GM18517 (cell line): ENCODE data around the gene VDAC1.
A peak's percentile ranks its signal among the peaks of the same experiment; 100 is the strongest.
"Not testable (repeated sequence)": the region's sequence is repeated elsewhere in the genome, so short reads cannot be mapped to it uniquely, and the experiment has no call there.

Source experiments
- ATAC-seq: cut with Tn5 transposase; IDR thresholded peaks from one replicate; pipeline ENCODE4 v1.9.1; 2021; ENCODE audit warnings: mild to moderate bottlenecking, moderate library complexity; ENCODE audit not compliant: unreplicated experiment

The VDAC1 gene

DNA sequence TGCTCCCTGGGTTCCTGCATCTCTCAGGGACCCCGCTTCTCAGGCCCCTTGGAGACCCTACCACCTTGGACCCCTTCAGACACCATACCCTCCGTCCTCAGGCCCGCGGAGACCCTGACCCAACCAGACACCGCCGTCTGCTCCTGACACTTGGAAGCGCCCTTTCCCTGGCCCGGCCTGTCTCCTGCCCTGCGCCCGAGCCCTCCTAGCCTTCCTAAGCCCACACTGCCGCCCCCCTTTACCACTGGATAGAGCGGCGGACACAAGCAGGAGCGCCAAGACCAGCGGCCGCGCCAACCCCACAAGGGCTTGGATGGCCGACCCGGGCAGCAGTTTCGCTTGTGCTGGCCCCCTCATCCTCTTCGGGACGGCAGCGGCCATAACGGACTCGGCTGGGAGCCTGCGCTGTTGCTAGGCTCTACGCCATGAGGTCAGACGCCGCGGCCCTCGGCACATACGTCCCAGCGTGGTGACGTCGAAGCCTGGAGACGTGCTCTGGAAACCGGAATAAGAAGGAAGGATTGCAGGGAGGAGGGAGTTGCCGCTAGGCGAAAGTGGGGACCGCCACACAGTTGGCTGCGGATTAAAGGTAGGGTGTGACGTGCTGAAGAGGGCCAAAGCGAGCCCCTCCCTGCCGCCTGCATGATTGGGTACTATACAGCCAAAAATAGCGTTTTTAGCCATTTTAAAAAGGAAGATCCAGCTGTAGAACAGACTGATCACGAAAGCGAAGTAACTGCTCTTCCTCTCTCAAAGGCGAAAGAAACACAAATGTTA lies 36.4 kb downstream of the VDAC1 start, which contains the start of gene C5orf15:
Gene C5orf15, minus strand, starts transcription at position 422 of the 777 bp plus-strand sequence. Its CDS starts 41 bp downstream, at position 381.
- peak; percentile 96 for ATAC-seq

DNA sequence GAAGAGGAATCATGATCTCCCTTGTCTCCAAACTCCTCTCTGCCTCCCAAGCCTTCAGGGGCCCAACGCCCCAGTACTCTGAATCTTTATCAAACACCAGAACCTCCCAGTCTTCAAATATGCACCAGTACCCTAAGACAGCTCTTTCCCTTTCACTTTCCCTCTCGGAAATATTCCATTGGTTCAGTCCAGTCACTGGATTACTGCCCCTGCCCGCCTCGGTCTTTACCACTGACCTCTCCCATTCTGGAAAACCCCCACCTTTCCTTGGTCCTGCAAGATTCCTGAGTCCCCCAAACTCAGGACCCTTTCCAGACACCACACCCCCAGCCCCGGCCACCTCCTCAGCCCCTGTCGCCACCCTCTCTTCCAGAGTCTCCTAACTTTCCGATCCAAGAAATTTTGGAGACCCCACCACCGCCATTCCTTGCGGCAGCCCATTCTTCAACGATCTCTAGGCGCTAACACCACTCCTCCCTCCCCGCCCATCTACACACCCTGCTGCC lies 37.0 kb downstream of the VDAC1 start:
- ATAC-seq: no peak

GRCh38 chr5:133967124-133967523 lies 37.7 kb downstream of the VDAC1 start:
- no peak for ATAC-seq

- no peak for ATAC-seq
Measured at GRCh38 chr5:133966090-133966489, 38.7 kb downstream of the VDAC1 start.

DNA sequence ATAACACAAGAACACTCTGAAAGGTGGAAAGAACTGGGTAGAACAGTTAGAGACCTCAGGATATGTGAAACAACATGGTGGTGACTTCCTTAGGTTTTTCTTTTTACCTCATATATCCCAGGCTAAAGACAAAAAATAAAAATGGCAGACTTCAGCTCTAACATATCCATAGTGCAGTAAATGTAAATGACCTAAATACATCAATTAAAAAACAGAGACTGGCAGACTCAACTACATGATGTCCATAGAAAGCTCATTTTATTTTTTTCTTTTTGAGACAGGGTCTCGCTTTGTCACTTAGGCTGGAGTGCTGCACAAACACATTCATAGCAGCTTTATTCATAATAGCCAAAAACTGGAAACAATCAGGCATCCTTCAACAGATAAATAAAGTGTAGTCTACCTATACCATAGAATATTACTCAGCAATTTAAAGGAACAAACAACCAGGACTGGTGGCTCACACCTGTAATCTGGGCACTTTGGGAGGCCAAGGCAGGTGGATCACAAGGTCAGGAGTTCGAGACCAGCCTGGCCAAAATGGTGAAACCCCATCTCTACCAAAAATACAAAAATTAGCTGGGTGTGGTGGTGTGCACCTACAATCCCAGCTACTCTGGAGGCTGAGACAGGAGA lies 41.2 kb downstream of the VDAC1 start:
- no peak for ATAC-seq

DNA sequence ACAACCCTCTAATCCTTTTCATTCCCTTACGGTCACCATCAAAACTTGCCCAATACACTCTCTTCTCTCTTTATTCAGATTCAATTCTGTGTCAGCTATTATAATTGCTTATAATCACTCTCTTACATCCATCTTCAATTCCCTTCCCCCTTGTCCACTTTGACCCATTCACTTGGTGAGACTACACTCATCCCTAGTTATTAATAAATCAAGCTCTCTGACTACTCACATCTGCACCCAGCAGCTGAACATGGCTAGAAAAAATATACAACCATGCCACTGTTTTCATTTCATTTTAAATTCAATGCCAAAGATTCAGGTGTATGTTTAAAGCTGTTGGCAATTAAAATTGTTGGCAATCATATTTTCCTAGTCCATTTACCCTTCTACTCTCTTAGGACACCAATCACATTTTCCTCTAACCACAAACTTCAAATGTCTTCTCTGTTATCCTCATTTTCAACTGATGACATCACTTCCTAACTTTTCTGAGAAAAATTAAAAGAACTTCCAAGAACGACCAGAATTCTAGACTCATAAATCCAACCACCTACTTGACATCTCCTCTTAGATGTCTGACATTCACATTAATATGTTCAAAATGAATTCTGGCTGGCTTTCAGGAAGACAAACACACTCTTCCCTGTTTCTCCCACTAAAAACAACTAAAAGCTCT lies 41.8 kb downstream of the VDAC1 start:
- no peak for ATAC-seq

GRCh38 chr5:133962131-133962530 lies 42.6 kb downstream of the VDAC1 start:
- ATAC-seq: no peak

- no peak for ATAC-seq
Measured at GRCh38 chr5:133959643-133960042, 45.1 kb downstream of the VDAC1 start.

- peak; percentile 64 for ATAC-seq
Measured at GRCh38 chr5:133957591-133957990, 47.2 kb downstream of the VDAC1 start.

DNA sequence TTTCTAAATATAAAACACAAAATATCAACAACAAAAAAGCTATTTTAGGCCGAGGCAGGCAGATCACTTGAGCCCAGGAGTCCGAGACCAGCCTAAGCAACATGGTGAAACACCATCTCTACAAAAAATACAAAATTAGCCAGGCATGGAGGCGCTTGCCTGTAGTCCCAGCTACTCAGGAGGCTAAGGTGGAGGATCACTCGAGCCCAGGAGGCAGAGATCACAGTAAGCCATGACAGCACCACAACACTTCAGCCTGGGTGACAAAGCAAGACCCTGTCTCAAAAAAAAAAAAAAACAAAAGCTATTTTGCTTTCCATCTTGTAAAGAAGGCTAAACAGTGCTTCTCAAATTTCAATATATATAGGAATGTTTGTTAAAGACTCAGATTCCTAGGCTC lies 47.7 kb downstream of the VDAC1 start:
- peak; percentile 27 for ATAC-seq

GRCh38 chr5:133956196-133956595 lies 48.6 kb downstream of the VDAC1 start:
- ATAC-seq: not testable (repeated sequence)

GRCh38 chr5:133953568-133954145 lies 51.1 kb downstream of the VDAC1 start:
- ATAC-seq: no peak

- no peak for ATAC-seq
Measured at GRCh38 chr5:133952729-133953567, 51.8 kb downstream of the VDAC1 start.

DNA sequence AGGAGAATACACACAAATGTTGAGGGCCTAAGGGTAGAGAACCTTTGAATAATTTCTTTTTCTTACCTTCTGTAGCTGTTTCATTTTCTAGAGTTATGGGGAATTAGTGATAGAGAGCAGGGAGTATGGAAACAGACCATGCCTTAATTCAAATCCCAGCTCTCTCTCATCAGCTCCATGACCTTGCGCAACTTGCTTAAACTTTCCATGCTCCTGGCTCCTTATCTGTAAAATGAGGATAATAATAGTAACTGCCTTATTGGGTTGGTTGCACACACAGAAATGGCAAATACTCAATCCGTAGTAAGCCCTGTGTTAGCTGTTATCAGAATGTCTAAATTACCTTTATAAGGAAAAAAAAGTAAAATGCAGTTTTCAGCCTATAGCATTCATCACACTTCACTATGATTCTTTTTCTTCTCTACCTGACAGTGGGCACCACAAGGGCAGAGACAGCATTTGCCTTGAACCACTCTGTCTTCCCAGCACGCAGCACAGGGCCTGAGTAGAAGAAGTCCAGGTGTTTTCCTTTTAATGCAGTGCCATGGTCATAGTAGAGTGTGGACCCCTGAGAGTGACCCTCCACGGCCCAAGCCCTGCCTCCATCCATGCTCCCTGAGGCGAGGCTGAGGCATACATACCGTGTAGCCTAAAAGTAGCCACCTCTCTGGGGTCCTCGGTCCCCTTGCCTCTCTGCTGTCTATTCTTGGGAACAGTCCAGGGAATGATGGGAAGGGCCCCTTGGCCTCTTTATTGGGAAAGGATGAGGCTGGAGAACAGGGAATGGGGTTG lies 53.8 kb downstream of the VDAC1 start:
- no peak for ATAC-seq

DNA sequence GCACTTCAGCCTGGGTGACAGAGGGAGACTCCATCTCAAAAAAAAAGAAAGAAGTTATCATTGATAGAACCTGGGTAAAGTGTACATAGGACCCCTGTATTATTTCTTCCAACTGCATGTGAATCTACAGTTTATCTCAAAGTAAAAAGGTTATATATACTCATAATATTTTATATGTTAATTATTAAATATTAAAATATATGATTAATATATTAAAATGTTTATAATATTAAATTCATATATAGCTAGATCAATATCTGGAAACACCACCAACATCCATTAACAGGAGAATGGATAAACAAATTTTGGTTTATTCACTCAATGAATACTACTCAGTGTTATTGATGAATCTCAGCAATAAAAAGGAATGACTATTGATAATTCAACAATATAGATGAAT lies 56.1 kb downstream of the VDAC1 start:
- ATAC-seq: no peak

GRCh38 chr5:133947431-133947841 lies 57.3 kb downstream of the VDAC1 start:
- ATAC-seq: no peak

GRCh38 chr5:133945568-133945967 lies 59.2 kb downstream of the VDAC1 start:
- no peak for ATAC-seq

- no peak for ATAC-seq
Measured at GRCh38 chr5:133944263-133945185, 60.3 kb downstream of the VDAC1 start.

DNA sequence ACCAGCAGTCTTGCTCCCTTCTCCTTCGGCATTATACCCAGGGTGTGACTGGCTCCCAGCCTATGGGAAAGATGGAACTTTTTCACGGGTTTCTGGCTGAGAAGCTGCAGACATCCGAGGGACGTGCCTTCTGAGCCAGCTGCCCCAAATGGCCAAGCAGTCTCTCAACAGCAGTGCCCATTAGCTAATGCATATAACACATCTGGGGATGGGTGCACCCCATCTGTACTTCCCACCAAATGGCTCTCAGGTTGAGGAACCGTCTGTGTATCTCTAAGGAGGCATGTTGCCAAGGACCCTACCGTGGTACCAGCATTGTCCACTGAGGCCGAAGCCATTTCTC lies 61.3 kb downstream of the VDAC1 start:
- ATAC-seq: no peak
